IMR-90 (cell line): ENCODE results near the gene CYB5RL. TPM values are rescaled to one million over a fixed set of nuclear protein-coding genes. Genes with fewer than 3 reads are reported as not detected.

Experiments
- ATAC-seq: fragments of 200-7000 bp; cut with Tn5 transposase; 2 replicates; pipeline ENCODE4 v1.9.1; 2020; ENCODE audit warnings: low read depth, mild to moderate bottlenecking, moderate library complexity
- BruUV-seq: library from RNA; stranded (reverse); fragments of 400-500 nt; replicated peaks from 2 replicates; lab custom pipeline; 2021; lab: Mats Ljungman, UMichigan
- CTCF ChIA-PET: fragments of 300-600 bp; formaldehyde crosslinking; extraction: SDS; loops from one replicate; lab custom pipeline; 2021; ENCODE audit warnings: antibody characterized with exemption; lab: Yijun Ruan, JAX
- POLR2A ChIA-PET: fragments of 300-600 bp; sonication (Branson Sonifier 250); formaldehyde crosslinking; loops from one replicate; lab custom pipeline; 2022; ENCODE audit warnings: antibody characterized with exemption; ENCODE audit not compliant: unreplicated experiment; lab: Charles Lee
- DNase-seq: peaks from one replicate; pipeline ENCODE4 v3.0.0; 2013
- H2AFZ ChIP-seq: replicated peaks from 2 replicates; pipeline ENCODE3; 2013; ENCODE audit warnings: low read length, mild to moderate bottlenecking; ENCODE audit not compliant: poor library complexity
- H2AK5ac ChIP-seq: 2 replicates; pipeline ENCODE4 v1.6.1; 2013; ENCODE audit warnings: low read depth, low read length, inconsistent platforms
- H2AK9ac ChIP-seq: replicated peaks from 2 replicates; pipeline ENCODE3; 2013; ENCODE audit warnings: mild to moderate bottlenecking, low read depth, low read length, moderate library complexity; ENCODE audit not compliant: poor library complexity
- H2BK120ac ChIP-seq: 2 replicates; pipeline ENCODE4 v1.6.1; 2013; ENCODE audit warnings: low read depth, low read length, inconsistent platforms
- H2BK15ac ChIP-seq: 3 replicates; pipeline ENCODE4 v1.6.1; 2013; ENCODE audit warnings: low read depth, low read length, inconsistent platforms
- H2BK20ac ChIP-seq: 2 replicates; pipeline ENCODE4 v1.6.1; 2013; ENCODE audit warnings: low read depth, mild to moderate bottlenecking, inconsistent platforms, low read length, moderate library complexity
- H2BK5ac ChIP-seq: 2 replicates; pipeline ENCODE4 v1.6.1; 2013; ENCODE audit warnings: mild to moderate bottlenecking, low read depth, low read length, inconsistent platforms; ENCODE audit not compliant: poor library complexity, severe bottlenecking
- H3K14ac ChIP-seq: replicated peaks from 2 replicates; pipeline ENCODE4 v1.6.1; 2013; ENCODE audit warnings: low read depth, low read length, inconsistent platforms
- H3K18ac ChIP-seq: 2 replicates; pipeline ENCODE4 v1.6.1; 2013; ENCODE audit warnings: low read depth, low read length, control low read depth
- H3K23ac ChIP-seq: 2 replicates; pipeline ENCODE4 v1.6.1; 2013; ENCODE audit warnings: low read depth, low read length, inconsistent platforms
- H3K27ac ChIP-seq: 2 replicates; pipeline ENCODE4 v1.5.1; 2013; ENCODE audit warnings: mild to moderate bottlenecking, control low read depth, low read length; ENCODE audit not compliant: insufficient read depth
- H3K27me3 ChIP-seq: 2 replicates; pipeline ENCODE4 v1.6.1; 2013; ENCODE audit warnings: low read length; ENCODE audit not compliant: control insufficient read depth, insufficient read depth
- H3K36me3 ChIP-seq: 2 replicates; pipeline ENCODE4 v1.6.1; 2013; ENCODE audit warnings: low read length, mixed read lengths; ENCODE audit not compliant: control insufficient read depth, insufficient read depth
- H3K4ac ChIP-seq: 2 replicates; pipeline ENCODE4 v1.6.1; 2013; ENCODE audit warnings: low read depth, low read length, inconsistent platforms
- H3K4me1 ChIP-seq: 2 replicates; pipeline ENCODE4 v1.6.1; 2013; ENCODE audit warnings: low read length, mixed read lengths; ENCODE audit not compliant: control insufficient read depth, insufficient read depth
- H3K4me2 ChIP-seq: 2 replicates; pipeline ENCODE4 v1.6.1; 2013; ENCODE audit warnings: low read depth, mild to moderate bottlenecking, control low read depth, low read length, moderate library complexity
- H3K4me3 ChIP-seq: 2 replicates; pipeline ENCODE4 v1.5.1; 2013; ENCODE audit warnings: low read depth, mild to moderate bottlenecking, control low read depth, low read length, moderate library complexity; ENCODE audit not compliant: insufficient read depth
- H3K56ac ChIP-seq: 2 replicates; pipeline ENCODE4 v1.6.1; 2013; ENCODE audit warnings: low read length, inconsistent platforms; ENCODE audit not compliant: insufficient read depth; ENCODE audit errors: extremely low read depth
- H3K79me1 ChIP-seq, 2 experiments: 2 replicates each; pipeline ENCODE4 v1.6.1; 2013; ENCODE audit warnings: low read length in 2 of 2, inconsistent platforms in 1 of 2, low read depth in 1 of 2
- H3K9ac ChIP-seq: 2 replicates; pipeline ENCODE4 v1.6.1; 2013; ENCODE audit warnings: low read depth, low read length, control low read depth
- H3K9me1 ChIP-seq: 2 replicates; pipeline ENCODE4 v1.6.1; 2013; ENCODE audit warnings: low read length, inconsistent platforms; ENCODE audit not compliant: insufficient read depth
- H3K9me3 ChIP-seq: 2 replicates; pipeline ENCODE4 v1.6.1; 2013; ENCODE audit warnings: low read length; ENCODE audit not compliant: control insufficient read depth, insufficient read depth
- H4K20me1 ChIP-seq: 2 replicates; pipeline ENCODE4 v1.6.1; 2013; ENCODE audit warnings: low read length, inconsistent platforms; ENCODE audit not compliant: insufficient read depth
- H4K5ac ChIP-seq: 2 replicates; pipeline ENCODE4 v1.6.1; 2013; ENCODE audit warnings: mild to moderate bottlenecking, low read depth, low read length, control low read depth
- H4K8ac ChIP-seq, 2 experiments: 2 replicates each; pipeline ENCODE4 v1.6.1; 2013; ENCODE audit warnings: low read depth in 2 of 2, low read length in 2 of 2, control low read depth in 1 of 2, inconsistent platforms in 1 of 2
- H4K91ac ChIP-seq: 2 replicates; pipeline ENCODE4 v1.6.1; 2013; ENCODE audit warnings: low read depth, low read length, inconsistent platforms; ENCODE audit not compliant: insufficient read depth
- BHLHE40 ChIP-seq: fragments of 150-350 bp; IDR thresholded peaks from 2 replicates; pipeline ENCODE4 v1.6.1; 2016; ENCODE audit warnings: mild to moderate bottlenecking, low read depth, low read length
- CEBPB ChIP-seq: IDR thresholded peaks from 2 replicates; pipeline ENCODE4 v1.6.1; 2012; ENCODE audit warnings: low read depth, low read length, improper control_type of control experiment
- FOS ChIP-seq: fragments of 150-350 bp; IDR thresholded peaks from 2 replicates; pipeline ENCODE4 v1.6.1; 2016; ENCODE audit warnings: low read depth, low read length
- WGBS, 2 experiments: methylation state at CpG; one replicate each; pipeline versions ENCODE4 v1.1.5 to v1.1.7; 2013; ENCODE audit warnings: missing lambda C conversion rate in 2 of 2; ENCODE audit not compliant: insufficient read length in 1 of 2; ENCODE audit errors: extremely low coverage in 2 of 2; 5-methylcytosine and 5-hydroxymethylcytosine counted together
- dilution Hi-C: fragments of 300-500 bp; cut with HindIII; formaldehyde crosslinking; loops from one replicate; pipeline ENCODE4 v1.14.3; 2018; ENCODE audit warnings: low sequenced_read_pairs; ENCODE audit not compliant: unreplicated experiment
- in situ Hi-C: fragments of 300-500 bp; cut with MboI; formaldehyde crosslinking; loops from 3 replicates; pipeline ENCODE4 v1.14.3; 2019; ENCODE audit warnings: low sequenced_read_pairs, inconsistent platforms, mixed read lengths
- intact Hi-C: fragments of 100-400 bp; cut with micrococcal nuclease; formaldehyde crosslinking; loops from 2 replicates; pipeline ENCODE4 v1.10.0; 2022
- polyA plus RNA-seq, 3 experiments: library from polyadenylated mRNA; depleted of rRNA; stranded (reverse); fragments of >200 nt; gene quantifications; 2 replicates each; pipeline ENCODE4 v1.2.3, GENCODE V29; 2012; ENCODE audit warnings: low replicate concordance in 1 of 3
- total RNA-seq: library from RNA; depleted of rRNA; stranded (reverse); fragments of >200 nt; gene quantifications from 2 replicates; pipeline ENCODE4 v1.2.3, GENCODE V29; 2012

The CYB5RL gene
- total and polyA plus RNA-seq, 2 of the 4 experiments (the other 2 are of a cell fraction): 3.8 to 4.3 TPM

DNA sequence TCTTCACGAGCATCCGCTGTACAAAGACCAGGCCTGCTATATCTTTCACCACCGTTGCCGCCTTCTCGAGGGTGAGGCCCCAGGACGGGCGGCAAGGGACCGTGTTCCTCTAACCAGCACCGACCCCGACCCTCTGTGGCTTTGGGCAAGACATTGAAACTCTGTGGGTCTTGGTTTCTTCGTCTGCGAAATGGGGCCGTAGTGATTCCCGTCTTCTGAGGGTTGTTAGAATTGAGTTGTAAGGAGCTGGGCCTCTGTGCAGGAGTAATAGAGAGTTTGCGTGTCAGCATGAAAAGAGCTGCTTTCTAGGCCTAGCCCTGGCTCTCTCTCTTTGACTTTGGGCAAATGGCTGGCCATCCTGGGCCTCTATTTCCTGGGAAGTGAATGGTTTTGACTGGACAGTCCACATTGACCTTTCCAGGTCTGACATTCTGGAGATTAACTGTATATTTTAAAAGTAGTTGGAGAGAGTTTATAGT is 728 bp upstream of the CYB5RL start (continued):
- TF ChIP-seq FOS: no peak

DNA sequence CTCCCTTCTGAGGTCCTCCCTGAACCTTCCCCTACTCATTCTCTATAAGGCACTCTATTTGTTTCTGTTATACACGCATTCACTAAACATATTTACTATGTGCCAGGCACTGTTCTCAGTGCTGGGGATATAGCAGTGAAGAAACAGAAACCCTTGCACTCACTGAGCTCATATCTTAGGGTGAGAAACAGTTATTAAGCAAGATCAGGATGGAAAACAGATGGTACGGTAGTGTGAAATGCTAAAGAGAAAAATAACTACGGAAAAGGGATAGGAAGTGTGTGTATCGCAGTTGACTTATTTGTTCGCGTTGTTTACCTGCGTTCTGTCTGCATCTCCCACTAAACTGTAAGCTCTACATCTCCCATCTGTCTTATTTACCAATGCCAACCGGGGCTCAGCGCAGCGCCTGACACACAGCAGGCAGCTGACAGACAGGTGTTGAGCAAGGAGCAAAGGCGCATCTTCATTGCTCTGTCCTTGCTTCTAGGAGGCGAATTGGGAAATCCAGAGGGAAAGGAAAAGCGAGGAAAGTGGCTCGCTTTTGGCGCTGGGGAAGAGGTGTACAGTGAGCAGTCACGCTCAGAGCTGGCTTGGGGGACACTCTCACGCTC is 572 bp downstream of the CYB5RL start:
- H3K79me1 ChIP-seq: peaks cover 31 to 42% of the 10 kb centered on the region in 2 experiments
- H3K27ac ChIP-seq: peak overlapping the region; percentile 11
- H3K9me1 ChIP-seq: peaks cover 6% of the 10 kb centered on the region; the same call in 1 of the 2 replicates
- no peak overlapping the region for H2BK120ac ChIP-seq
- H2AK9ac ChIP-seq: peak overlapping the region; percentile 80
- peak overlapping the region; percentile 18 for H3K23ac ChIP-seq
- peak overlapping the region; percentile 73 for H3K4me3 ChIP-seq
- H3K36me3 ChIP-seq: peaks cover 1% of the 10 kb centered on the region; the same call in 1 of the 2 replicates
- no TSS peak for BruUV-seq
- H4K8ac ChIP-seq: peak overlapping the region; percentile 83 to 97
- peak overlapping the region; percentile 28 for H3K9ac ChIP-seq
- peak overlapping the region; percentile 95 for H3K4me2 ChIP-seq
- H3K4ac ChIP-seq: peak overlapping the region; percentile 65
- no peak overlapping the region for H2BK15ac ChIP-seq
- DNase-seq (no peak), ATAC-seq (no peak)
- WGBS, 2 experiments: 7% methylated on average over 5 of the region's 17 CpGs; no CpG with 5 or more reads in 1 of the 2 experiments
- no peaks in the 10 kb centered on the region for H3K27me3 ChIP-seq
- H4K20me1 ChIP-seq: no peaks in the 10 kb centered on the region
- no peak overlapping the region; the same call in 1 of the 2 replicates for H2AK5ac ChIP-seq
- POLR2A ChIA-PET: interaction anchor here (0.5 to 0.6 kb wide), 2 partner anchors 225 to 266 kb away, joined by 3 to 4 read pairs; no protein-coding TSS in a partner anchor
- H2AFZ ChIP-seq: peak overlapping the region; percentile 95
- peak overlapping the region; percentile 55; the same call in 1 of the 2 replicates for H4K91ac ChIP-seq
- H3K14ac ChIP-seq: peak overlapping the region; percentile 36
- TF ChIP-seq CEBPB (peak; percentile 43; the same call in 1 of the 2 replicates), BHLHE40 (no peak)
- H2BK20ac ChIP-seq: no peak overlapping the region
- H2BK5ac ChIP-seq: no peak overlapping the region
- H3K56ac ChIP-seq: peak overlapping the region; percentile 18; the same call in 1 of the 2 replicates
- CTCF ChIA-PET: no interaction called here
- H3K18ac ChIP-seq: no peak overlapping the region
- peaks cover 4% of the 10 kb centered on the region for H3K4me1 ChIP-seq
- in situ Hi-C loops (no loop called here), intact Hi-C loops (no loop called here), dilution Hi-C loops (no loop called here)
- H3K9me3 ChIP-seq: no peaks in the 10 kb centered on the region
- H4K5ac ChIP-seq: peak overlapping the region; percentile 69
